ENCODE data around the gene MEF2A. TPM values are rescaled to one million over a fixed set of nuclear protein-coding genes. Genes with fewer than 3 reads are reported as not detected.
A peak's percentile ranks its signal among the peaks of the same experiment; 100 is the strongest.

Gene MEF2A
- polyA plus RNA-seq, 4 donors, result 11.2 to 22.6 (median 12.7) TPM

- Histone ChIP-seq H3K27me3 (ENCODE audit: control insufficient read depth in 3 of 3, insufficient read depth in 3 of 3, low read length in 3 of 3) (no peaks in the 10 kb centered on the region), H3K27ac (ENCODE audit: low read depth in 1 of 3, low read length in 2 of 3) (no peak overlapping the region), H3K4me1 (ENCODE audit: control insufficient read depth in 3 of 3, insufficient read depth in 2 of 3, low read depth in 1 of 3, low read length in 2 of 3) (peaks cover 4 to 27% (median 16%) of the 10 kb centered on the region in 3 donors), H3K36me3 (ENCODE audit: control insufficient read depth in 3 of 3, insufficient read depth in 2 of 3, low read depth in 1 of 3, low read length in 3 of 3) (no peaks in the 10 kb centered on the region), H3K4me3 (ENCODE audit: low read depth in 1 of 3, low read length in 3 of 3) (no peak overlapping the region), H3K9me3 (ENCODE audit: control insufficient read depth in 2 of 2, insufficient read depth in 1 of 2, low read depth in 1 of 2, low read length in 1 of 2) (no peaks in the 10 kb centered on the region)
- 94 to 97% (median 97%) methylated on average over 3 of the region's 3 CpGs for WGBS, 3 donors
- no peak for FAIRE-seq
- DNase-seq, result no peak
Observed at GRCh38 chr15:99615460-99615859, 49.7 kb downstream of the MEF2A start.

GRCh38 chr15:99616129-99616528, 50.3 kb downstream of the MEF2A start:
- Histone ChIP-seq H3K27ac (ENCODE audit: low read depth in 1 of 3, low read length in 2 of 3) (no peak overlapping the region), H3K9me3 (ENCODE audit: control insufficient read depth in 2 of 2, insufficient read depth in 1 of 2, low read depth in 1 of 2, low read length in 1 of 2) (no peaks in the 10 kb centered on the region), H3K4me1 (ENCODE audit: control insufficient read depth in 3 of 3, insufficient read depth in 2 of 3, low read depth in 1 of 3, low read length in 2 of 3) (peaks cover 4 to 27% (median 16%) of the 10 kb centered on the region in 3 donors), H3K27me3 (ENCODE audit: control insufficient read depth in 3 of 3, insufficient read depth in 3 of 3, low read length in 3 of 3) (no peaks in the 10 kb centered on the region), H3K36me3 (ENCODE audit: control insufficient read depth in 3 of 3, insufficient read depth in 2 of 3, low read depth in 1 of 3, low read length in 3 of 3) (no peaks in the 10 kb centered on the region), H3K4me3 (ENCODE audit: low read depth in 1 of 3, low read length in 3 of 3) (no peak overlapping the region)
- 94 to 99% (median 95%) methylated on average over 2 of the region's 2 CpGs for WGBS, 3 donors
- DNase-seq (no peak), FAIRE-seq (no peak)

GRCh38 chr15:99616773-99617342, 51.1 kb downstream of the MEF2A start:
- H3K9me3 ChIP-seq (ENCODE audit: control insufficient read depth in 2 of 2, insufficient read depth in 1 of 2, low read depth in 1 of 2, low read length in 1 of 2), result no peaks in the 10 kb centered on the region
- DNase-seq (no peak), FAIRE-seq (no peak)
- 83 to 88% (median 88%) methylated on average over 3 of the region's 3 CpGs for WGBS, 3 donors
- no peak overlapping the region for H3K4me3 ChIP-seq (ENCODE audit: low read depth in 1 of 3, low read length in 3 of 3)
- H3K36me3 ChIP-seq (ENCODE audit: control insufficient read depth in 3 of 3, insufficient read depth in 2 of 3, low read depth in 1 of 3, low read length in 3 of 3), result no peaks in the 10 kb centered on the region
- no peak overlapping the region for H3K27ac ChIP-seq (ENCODE audit: low read depth in 1 of 3, low read length in 2 of 3)
- H3K4me1 ChIP-seq (ENCODE audit: control insufficient read depth in 3 of 3, insufficient read depth in 2 of 3, low read depth in 1 of 3, low read length in 2 of 3), result peaks cover 4 to 27% (median 16%) of the 10 kb centered on the region in 3 donors
- no peaks in the 10 kb centered on the region for H3K27me3 ChIP-seq (ENCODE audit: control insufficient read depth in 3 of 3, insufficient read depth in 3 of 3, low read length in 3 of 3)

- Histone ChIP-seq H3K27me3 (ENCODE audit: control insufficient read depth in 3 of 3, insufficient read depth in 3 of 3, low read length in 3 of 3) (no peaks in the 10 kb centered on the region), H3K4me1 (ENCODE audit: control insufficient read depth in 3 of 3, insufficient read depth in 2 of 3, low read depth in 1 of 3, low read length in 2 of 3) (peaks cover 0 to 17% (median 9%) of the 10 kb centered on the region in 3 donors), H3K4me3 (ENCODE audit: low read depth in 1 of 3, low read length in 3 of 3) (no peak overlapping the region), H3K27ac (ENCODE audit: low read depth in 1 of 3, low read length in 2 of 3) (no peak overlapping the region), H3K9me3 (ENCODE audit: control insufficient read depth in 2 of 2, insufficient read depth in 1 of 2, low read depth in 1 of 2, low read length in 1 of 2) (peaks cover 0 to 2% of the 10 kb centered on the region in 2 donors), H3K36me3 (ENCODE audit: control insufficient read depth in 3 of 3, insufficient read depth in 2 of 3, low read depth in 1 of 3, low read length in 3 of 3) (peaks cover 0 to 3% (median 0%) of the 10 kb centered on the region in 3 donors)
- FAIRE-seq, result no peak
- 91 to 92% (median 91%) methylated on average over 6 of the region's 6 CpGs for WGBS, 3 donors
- no peak for DNase-seq
Observed at GRCh38 chr15:99618941-99619411, 53.2 kb downstream of the MEF2A start.

GRCh38 chr15:99619712-99620111, 53.9 kb downstream of the MEF2A start:
- no peaks in the 10 kb centered on the region for H3K27me3 ChIP-seq (ENCODE audit: control insufficient read depth in 3 of 3, insufficient read depth in 3 of 3, low read length in 3 of 3)
- H3K27ac ChIP-seq (ENCODE audit: low read depth in 1 of 3, low read length in 2 of 3), result no peak overlapping the region
- DNase-seq (no peak), FAIRE-seq (no peak)
- peaks cover 0 to 12% (median 2%) of the 10 kb centered on the region in 3 donors for H3K4me1 ChIP-seq (ENCODE audit: control insufficient read depth in 3 of 3, insufficient read depth in 2 of 3, low read depth in 1 of 3, low read length in 2 of 3)
- peaks cover 0 to 3% (median 0%) of the 10 kb centered on the region in 3 donors for H3K36me3 ChIP-seq (ENCODE audit: control insufficient read depth in 3 of 3, insufficient read depth in 2 of 3, low read depth in 1 of 3, low read length in 3 of 3)
- 85 to 94% (median 91%) methylated on average over 2 of the region's 2 CpGs for WGBS, 3 donors
- no peak overlapping the region for H3K4me3 ChIP-seq (ENCODE audit: low read depth in 1 of 3, low read length in 3 of 3)
- H3K9me3 ChIP-seq (ENCODE audit: control insufficient read depth in 2 of 2, insufficient read depth in 1 of 2, low read depth in 1 of 2, low read length in 1 of 2), result peaks cover 0 to 2% of the 10 kb centered on the region in 2 donors

GRCh38 chr15:99620178-99620577, 54.4 kb downstream of the MEF2A start:
- FAIRE-seq (no peak), DNase-seq (no peak)
- no peak overlapping the region for H3K27ac ChIP-seq (ENCODE audit: low read depth in 1 of 3, low read length in 2 of 3)
- WGBS, 3 donors, result 84 to 90% (median 85%) methylated on average over 6 of the region's 6 CpGs
- H3K9me3 ChIP-seq (ENCODE audit: control insufficient read depth in 2 of 2, insufficient read depth in 1 of 2, low read depth in 1 of 2, low read length in 1 of 2), result peaks cover 0 to 2% of the 10 kb centered on the region in 2 donors
- no peak overlapping the region for H3K4me3 ChIP-seq (ENCODE audit: low read depth in 1 of 3, low read length in 3 of 3)
- peaks cover 0 to 8% (median 0%) of the 10 kb centered on the region in 3 donors for H3K4me1 ChIP-seq (ENCODE audit: control insufficient read depth in 3 of 3, insufficient read depth in 2 of 3, low read depth in 1 of 3, low read length in 2 of 3)
- H3K27me3 ChIP-seq (ENCODE audit: control insufficient read depth in 3 of 3, insufficient read depth in 3 of 3, low read length in 3 of 3), result no peaks in the 10 kb centered on the region
- H3K36me3 ChIP-seq (ENCODE audit: control insufficient read depth in 3 of 3, insufficient read depth in 2 of 3, low read depth in 1 of 3, low read length in 3 of 3), result peaks cover 0 to 3% (median 0%) of the 10 kb centered on the region in 3 donors

- Histone ChIP-seq H3K27ac (ENCODE audit: low read depth in 1 of 3, low read length in 2 of 3) (no peak overlapping the region), H3K9me3 (ENCODE audit: control insufficient read depth in 2 of 2, insufficient read depth in 1 of 2, low read depth in 1 of 2, low read length in 1 of 2) (peaks cover 0 to 2% of the 10 kb centered on the region in 2 donors), H3K27me3 (ENCODE audit: control insufficient read depth in 3 of 3, insufficient read depth in 3 of 3, low read length in 3 of 3) (no peaks in the 10 kb centered on the region), H3K4me1 (ENCODE audit: control insufficient read depth in 3 of 3, insufficient read depth in 2 of 3, low read depth in 1 of 3, low read length in 2 of 3) (peaks cover 0 to 4% (median 0%) of the 10 kb centered on the region in 3 donors), H3K4me3 (ENCODE audit: low read depth in 1 of 3, low read length in 3 of 3) (no peak overlapping the region), H3K36me3 (ENCODE audit: control insufficient read depth in 3 of 3, insufficient read depth in 2 of 3, low read depth in 1 of 3, low read length in 3 of 3) (peaks cover 0 to 3% (median 0%) of the 10 kb centered on the region in 3 donors)
- FAIRE-seq, result no peak
- DNase-seq, result no peak
Observed at GRCh38 chr15:99621767-99622166, 56.0 kb downstream of the MEF2A start.

GRCh38 chr15:99628374-99629001, 62.7 kb downstream of the MEF2A start:
- no peak overlapping the region for H3K27ac ChIP-seq (ENCODE audit: low read depth in 1 of 3, low read length in 2 of 3)
- peak in 1 of 2 donors; percentile 20 for DNase-seq
- H3K36me3 ChIP-seq (ENCODE audit: control insufficient read depth in 3 of 3, insufficient read depth in 2 of 3, low read depth in 1 of 3, low read length in 3 of 3), result peaks cover 0 to 3% (median 0%) of the 10 kb centered on the region in 3 donors
- no peaks in the 10 kb centered on the region for H3K27me3 ChIP-seq (ENCODE audit: control insufficient read depth in 3 of 3, insufficient read depth in 3 of 3, low read length in 3 of 3)
- peaks cover 0 to 2% of the 10 kb centered on the region in 2 donors for H3K9me3 ChIP-seq (ENCODE audit: control insufficient read depth in 2 of 2, insufficient read depth in 1 of 2, low read depth in 1 of 2, low read length in 1 of 2)
- no peak for FAIRE-seq
- peaks cover 0 to 11% (median 5%) of the 10 kb centered on the region in 3 donors for H3K4me1 ChIP-seq (ENCODE audit: control insufficient read depth in 3 of 3, insufficient read depth in 2 of 3, low read depth in 1 of 3, low read length in 2 of 3)
- H3K4me3 ChIP-seq (ENCODE audit: low read depth in 1 of 3, low read length in 3 of 3), result no peak overlapping the region

All from small intestine (tissue), 7 donors.